Measurements from ENCODE around the gene PTPRG. TPM values are rescaled to one million over a fixed set of nuclear protein-coding genes. Genes with fewer than 3 reads are reported as not detected.

The PTPRG gene
- total and polyA plus RNA-seq, 10 of the 15 experiments (the other 5 are each of a cell fraction or from before 2014, with no cell fraction given) = 0.29 to 20.7 (median 1.4) TPM

GRCh38 chr3:61547625-61548024 is 13.7 kb upstream of the PTPRG start:
- Histone ChIP-seq H3K4me3 (no peak overlapping the region), H3K9ac (ENCODE audit: control insufficient read depth, insufficient read depth, low read length) (no peak overlapping the region), H3K9me3 (replicated peaks; ENCODE audit: control insufficient read depth, insufficient read depth, low read length) (no peaks in the 10 kb centered on the region), H3K4me2 (ENCODE audit: control insufficient read depth, insufficient read depth) (no peak overlapping the region), H3K79me2 (ENCODE audit: control insufficient read depth, insufficient read depth, low read length) (no peaks in the 10 kb centered on the region), H4K20me1 (ENCODE audit: control insufficient read depth, insufficient read depth) (no peaks in the 10 kb centered on the region), H3K27me3 (replicated peaks in 1 of 2; ENCODE audit: control insufficient read depth in 2 of 2, insufficient read depth in 2 of 2, low read length in 1 of 2) (no peaks in the 10 kb centered on the region), H2AFZ (ENCODE audit: control insufficient read depth, low read depth, low read length) (no peak overlapping the region), H3K4me1 (ENCODE audit: control insufficient read depth, insufficient read depth, low read length) (no peaks in the 10 kb centered on the region), H3K27ac (ENCODE audit: control insufficient read depth, insufficient read depth) (no peak overlapping the region), H3K36me3 (ENCODE audit: control insufficient read depth in 2 of 2, insufficient read depth in 2 of 2, low read length in 1 of 2) (no peaks in the 10 kb centered on the region)
- DNase-seq (ENCODE audit: low read depth, low spot score) (no peak), ATAC-seq (peak; percentile 84), FAIRE-seq (no peak)
- intact Hi-C loops (cut with micrococcal nuclease; ENCODE audit: unreplicated experiment) (loop anchor here (1.0 kb wide), 1 partner anchor 26 kb away; no protein-coding TSS in a partner anchor), in situ Hi-C loops (cut with MboI) (no loop called here)
- 0% methylated on average over 4 of the region's 4 CpGs for WGBS (ENCODE audit: insufficient coverage, insufficient replicate concordance, low lambda C conversion rate, missing lambda C conversion rate)
- no TSS peak for BruUV-seq (replicated peaks)
- ChIA-PET CTCF (interaction anchor here (0.5 to 4.8 kb wide), 7 partner anchors 8 to 357 kb away, joined by 3 to 36 read pairs (median 3); no protein-coding TSS in a partner anchor), POLR2A (interaction anchor here (0.6 to 1.9 kb wide), 4 partner anchors 12 to 46 kb away, joined by 3 to 15 read pairs (median 4); partner anchors contain the start of gene PTPRG), SMC1A (ENCODE audit: uncharacterized antibody, unreplicated experiment) (interaction anchor here (0.7 to 2.5 kb wide), 8 partner anchors 9 to 223 kb away, joined by 3 to 7 read pairs (median 3); no protein-coding TSS in a partner anchor), RAD21 (ENCODE audit: unreplicated experiment) (interaction anchor here (1.5 to 2.7 kb wide), 4 partner anchors 10 to 27 kb away, joined by 5 to 8 read pairs (median 7); partner anchors contain the start of gene PTPRG)
- no peak for TF ChIP-seq RBBP5 (conservative IDR thresholded peaks at IDR 0.05)
- peak; percentile 16 for TF ChIP-seq SKIL (IDR thresholded peaks at IDR 0.05; ENCODE audit: low read depth, poor library complexity, severe bottlenecking)
- TF ChIP-seq MYC (IDR thresholded peaks at IDR 0.05; ENCODE audit: insufficient read depth, insufficient read length, insufficient replicate concordance, low read length, severe bottlenecking) = no peak
- no peak for TF ChIP-seq SPI1 (IDR thresholded peaks at IDR 0.05; ENCODE audit: borderline replicate concordance, insufficient read depth, low read depth, low read length)
- TF ChIP-seq PKNOX1 (IDR thresholded peaks at IDR 0.05) = peak; percentile 47; the same call in 1 of the 2 replicates
- peak; percentile 76 to 78; a peak in 3 of 4 replicates for TF ChIP-seq IKZF2 (IDR thresholded peaks at IDR 0.05)
- no peak for TF ChIP-seq BRCA1 (IDR thresholded peaks at IDR 0.05; ENCODE audit: low read depth, low read length)
- peak; percentile 44 for TF ChIP-seq ATF7 (IDR thresholded peaks at IDR 0.05; ENCODE audit: low read depth)
- TF ChIP-seq EZH2 (IDR thresholded peaks at IDR 0.05; ENCODE audit: borderline replicate concordance, control insufficient read depth, low read depth, low read length) = no peak
- peak; percentile 40; the same call in 1 of the 2 replicates for TF ChIP-seq JUNB (IDR thresholded peaks at IDR 0.05)
- TF ChIP-seq SMARCA5 (IDR thresholded peaks at IDR 0.05) = peak; percentile 11; the same call in 1 of the 2 replicates
- TF ChIP-seq HDAC6 (IDR thresholded peaks at IDR 0.05; ENCODE audit: unreplicated experiment) = no peak
- no peak for TF ChIP-seq RUNX3 (IDR thresholded peaks at IDR 0.05; ENCODE audit: low read length)
- TF ChIP-seq MXI1 (IDR thresholded peaks at IDR 0.05; ENCODE audit: low read depth, low read length) = no peak
- no peak for TF ChIP-seq NR2C1 (IDR thresholded peaks at IDR 0.05)
- TF ChIP-seq RFX5 (IDR thresholded peaks at IDR 0.05; ENCODE audit: low read depth, low read length) = no peak
- TF ChIP-seq RCOR1 (conservative IDR thresholded peaks at IDR 0.05; ENCODE audit: low read depth, low read length) = no peak
- TF ChIP-seq POLR2AphosphoS2 (IDR thresholded peaks at IDR 0.05; ENCODE audit: low read depth, low read length) = no peak
- peak in 1 of 2 experiments; percentile 70; a peak in 1 of 4 replicates for TF ChIP-seq EP300 (IDR thresholded peaks at IDR 0.05; ENCODE audit: borderline replicate concordance in 1 of 2, control insufficient read depth in 1 of 2, low read depth in 2 of 2, low read length in 2 of 2)
- no peak for TF ChIP-seq SMAD1 (IDR thresholded peaks at IDR 0.05; ENCODE audit: low read depth, partially characterized antibody)
- peak; percentile 86 for TF ChIP-seq MTA2 (IDR thresholded peaks at IDR 0.05; ENCODE audit: low read depth)
